Choroid plexus epithelial cell (primary cell): Measurements from ENCODE around the gene CABP5.
"Not testable (repeated sequence)": the region's sequence is repeated elsewhere in the genome, so short reads cannot be mapped to it uniquely, and the experiment has no call there.

Source experiments
- DNase-seq: peaks from one replicate; pipeline ENCODE4 v3.0.0-alpha.2; 2010; ENCODE audit warnings: low read depth
- H3K4me3 ChIP-seq: 2 replicates; pipeline ENCODE4 v1.5.1; 2011; ENCODE audit warnings: low read depth, mild to moderate bottlenecking, control low read depth, low read length, moderate library complexity
- TF ChIP-seq, protein P1 (sequence below): conservative IDR thresholded peaks from 2 replicates; pipeline ENCODE4 v1.5.1; 2011; ENCODE audit warnings: low read depth, mild to moderate bottlenecking, control low read depth, inconsistent platforms, low read length, moderate library complexity

Gene CABP5

DNA sequence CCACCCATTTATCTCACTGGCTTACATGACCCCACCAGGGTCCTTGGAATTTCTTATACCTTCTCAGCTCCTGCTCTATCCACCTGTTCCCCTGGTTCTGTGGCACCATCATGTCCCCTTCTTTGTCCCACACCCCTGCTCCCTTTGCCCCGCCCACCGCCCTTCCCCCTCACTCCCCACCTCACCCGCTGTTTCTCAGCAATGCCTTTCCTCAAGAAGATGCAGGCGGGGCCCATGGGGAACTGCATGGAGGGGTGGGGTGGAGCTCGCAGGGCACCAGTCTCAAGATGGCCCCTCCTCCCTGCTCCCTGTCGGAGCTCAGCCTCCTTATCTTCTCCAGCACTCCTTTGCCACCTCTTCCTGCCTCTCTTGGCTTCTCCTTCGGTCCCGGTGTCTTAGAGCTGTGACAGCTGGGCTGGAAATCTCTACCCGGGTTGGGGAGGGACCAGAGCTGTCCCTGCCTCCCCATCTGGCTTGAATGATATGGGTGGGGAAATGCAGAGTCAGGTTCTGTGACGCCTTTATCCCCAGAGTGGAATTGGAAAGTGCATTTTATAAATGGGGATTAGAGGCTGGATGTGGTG is at the start of gene CABP5:
Gene CABP5, minus strand, starts transcription at position 405 of the 584 bp plus-strand sequence. Its CDS starts 157 bp downstream, at position 248.
- DNase-seq: no peak
- TF ChIP-seq, protein P1, sequence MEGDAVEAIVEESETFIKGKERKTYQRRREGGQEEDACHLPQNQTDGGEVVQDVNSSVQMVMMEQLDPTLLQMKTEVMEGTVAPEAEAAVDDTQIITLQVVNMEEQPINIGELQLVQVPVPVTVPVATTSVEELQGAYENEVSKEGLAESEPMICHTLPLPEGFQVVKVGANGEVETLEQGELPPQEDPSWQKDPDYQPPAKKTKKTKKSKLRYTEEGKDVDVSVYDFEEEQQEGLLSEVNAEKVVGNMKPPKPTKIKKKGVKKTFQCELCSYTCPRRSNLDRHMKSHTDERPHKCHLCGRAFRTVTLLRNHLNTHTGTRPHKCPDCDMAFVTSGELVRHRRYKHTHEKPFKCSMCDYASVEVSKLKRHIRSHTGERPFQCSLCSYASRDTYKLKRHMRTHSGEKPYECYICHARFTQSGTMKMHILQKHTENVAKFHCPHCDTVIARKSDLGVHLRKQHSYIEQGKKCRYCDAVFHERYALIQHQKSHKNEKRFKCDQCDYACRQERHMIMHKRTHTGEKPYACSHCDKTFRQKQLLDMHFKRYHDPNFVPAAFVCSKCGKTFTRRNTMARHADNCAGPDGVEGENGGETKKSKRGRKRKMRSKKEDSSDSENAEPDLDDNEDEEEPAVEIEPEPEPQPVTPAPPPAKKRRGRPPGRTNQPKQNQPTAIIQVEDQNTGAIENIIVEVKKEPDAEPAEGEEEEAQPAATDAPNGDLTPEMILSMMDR: no peak
- no peak within 1 kb of the TSS for H3K4me3 ChIP-seq

DNA sequence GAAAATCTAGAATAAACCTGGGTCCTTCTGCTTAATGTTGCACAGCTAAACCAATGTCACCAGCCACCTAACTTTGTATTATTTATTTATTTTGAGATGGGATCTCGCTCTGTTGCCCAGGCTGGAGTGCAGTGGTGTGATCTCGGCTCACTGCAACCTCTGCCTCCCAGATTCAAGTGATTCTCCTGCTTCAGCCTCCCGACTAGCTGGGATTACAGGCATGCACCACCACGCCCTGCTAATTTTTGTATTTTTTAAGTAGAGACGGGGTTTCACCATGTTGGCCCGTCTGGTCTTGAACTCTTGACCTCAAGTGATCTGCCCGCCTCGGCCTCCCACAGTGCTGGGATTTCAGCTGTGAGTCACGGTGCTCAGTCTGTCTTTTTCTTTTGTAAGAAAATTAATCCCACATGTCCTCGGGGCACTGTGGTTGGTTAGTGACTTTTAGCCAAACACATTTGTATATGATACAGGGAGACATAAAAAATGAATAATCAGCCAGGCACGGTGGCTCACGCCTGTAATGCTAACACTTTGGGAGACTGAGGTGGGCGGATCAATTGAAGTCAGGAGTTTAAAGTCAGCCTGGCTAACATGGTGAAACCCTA is 47.3 kb upstream of the CABP5 start:
- peak; percentile 84 for DNase-seq
- not testable (repeated sequence) for H3K4me3 ChIP-seq

DNA sequence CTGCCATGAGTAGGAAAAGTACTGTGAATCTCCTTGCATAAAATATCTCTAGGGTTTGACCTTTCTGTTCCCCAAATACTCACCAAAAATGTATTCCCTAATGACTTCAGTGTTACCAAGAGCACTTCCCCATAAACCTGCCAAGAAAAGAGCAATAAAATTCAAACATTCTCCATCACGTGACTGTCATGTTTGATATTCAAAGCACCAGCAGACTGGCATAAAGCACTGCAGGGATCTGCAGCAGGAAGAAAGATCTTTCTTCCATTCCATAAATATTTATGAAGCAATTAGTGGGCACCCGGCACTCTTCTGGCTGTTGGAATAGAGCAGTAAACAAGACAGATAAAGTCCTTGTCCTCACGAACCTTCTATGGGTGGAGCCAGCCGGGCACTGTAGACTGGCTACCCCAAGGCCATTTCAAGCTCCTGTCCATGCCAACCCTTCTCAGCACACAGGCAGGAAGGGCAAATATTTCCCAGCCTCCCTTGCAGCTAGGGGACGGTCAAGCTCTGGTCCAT is 46.5 kb upstream of the CABP5 start:
- TF ChIP-seq, protein P1: no peak
- no peak for DNase-seq

DNA sequence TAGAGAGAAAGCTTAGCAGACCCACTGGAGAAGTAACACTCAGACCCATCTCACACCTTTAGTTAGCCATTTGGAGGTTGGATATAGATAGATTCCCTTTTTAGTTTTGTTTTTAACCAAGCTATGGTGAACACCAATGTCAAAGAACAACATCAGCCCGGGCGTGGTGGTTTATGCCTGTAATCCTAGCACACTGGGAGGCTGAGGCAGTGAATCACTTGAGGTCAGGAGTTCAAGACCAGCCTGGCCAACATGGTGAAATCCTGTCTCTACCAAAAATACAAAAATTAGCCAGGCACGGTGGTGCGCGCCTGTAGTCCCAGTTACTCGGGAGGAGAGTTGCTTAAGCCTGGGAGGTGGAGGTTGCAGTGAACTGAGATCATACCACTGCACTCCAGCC is 45.1 kb upstream of the CABP5 start:
- not testable (repeated sequence) for H3K4me3 ChIP-seq, DNase-seq

More for the DNA sequence above, 46.5 kb upstream of the CABP5 start:
- no peak overlapping the region for H3K4me3 ChIP-seq

DNA sequence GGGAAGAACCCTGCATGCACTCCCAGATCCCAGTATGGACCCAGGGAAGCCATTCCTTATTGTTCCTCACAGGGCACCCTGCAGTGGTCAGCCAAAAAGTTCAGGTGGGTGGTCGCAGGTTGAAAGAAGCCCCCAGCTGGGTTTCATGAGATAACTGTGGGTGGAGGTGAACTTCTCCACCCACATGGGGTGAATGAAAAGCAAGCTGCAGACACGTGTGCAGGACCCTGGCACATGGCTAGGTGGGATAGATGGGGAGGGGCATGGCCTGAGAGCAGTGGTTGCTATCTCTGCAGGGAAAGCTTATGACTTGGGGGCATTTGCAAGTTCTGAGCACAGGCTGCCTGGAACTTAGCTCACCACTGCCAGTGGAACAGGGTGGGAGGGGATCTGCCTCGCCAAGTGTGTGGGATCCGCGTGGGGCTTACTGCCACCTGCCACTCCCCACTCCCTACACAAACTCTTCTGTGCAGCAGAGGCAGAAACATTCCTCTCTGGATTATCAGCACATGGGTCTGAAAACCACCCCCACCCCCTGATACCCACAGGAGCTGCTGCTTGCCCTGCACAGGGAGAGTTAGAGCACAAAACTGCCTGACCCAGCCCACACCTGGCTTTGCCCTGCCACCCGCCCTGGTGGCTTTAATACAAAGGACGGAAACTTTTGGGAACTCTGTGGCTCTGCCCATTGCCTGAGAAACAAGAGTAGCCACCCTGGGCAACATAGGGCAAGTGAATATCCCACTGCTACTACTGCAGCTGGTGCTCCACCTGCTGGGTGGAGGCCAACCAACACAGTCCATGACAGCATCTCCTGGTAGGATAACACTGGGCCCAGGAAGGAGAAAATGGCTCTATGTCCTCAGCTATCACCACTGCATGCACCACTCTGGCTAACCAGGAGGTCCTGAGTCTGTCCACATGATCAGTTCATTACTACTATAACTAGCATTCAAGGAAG is 42.3 kb upstream of the CABP5 start:
- no peak for DNase-seq
- TF ChIP-seq, protein P1: peak; percentile 11
- no peak overlapping the region for H3K4me3 ChIP-seq

DNA sequence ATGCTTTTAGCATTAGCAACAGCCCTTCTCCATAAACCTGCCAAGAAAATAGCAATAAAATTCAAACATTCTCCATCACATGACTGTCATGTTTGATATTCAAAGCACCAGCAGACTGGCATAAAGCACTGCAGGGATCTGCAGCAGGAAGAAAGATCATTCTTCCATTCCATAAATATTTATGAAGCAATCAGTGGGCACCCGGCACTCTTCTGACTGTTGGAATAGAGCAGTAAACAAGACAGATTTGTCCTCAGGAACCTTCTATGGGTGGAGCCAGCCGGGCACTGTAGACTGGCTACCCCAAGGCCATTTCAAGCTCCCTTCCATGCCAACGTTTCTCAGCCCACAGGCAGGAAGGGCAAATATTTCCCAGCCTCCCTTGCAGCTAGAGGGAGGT is 41.2 kb upstream of the CABP5 start:
- TF ChIP-seq, protein P1: no peak
- H3K4me3 ChIP-seq: no peak overlapping the region
- DNase-seq: no peak

DNA sequence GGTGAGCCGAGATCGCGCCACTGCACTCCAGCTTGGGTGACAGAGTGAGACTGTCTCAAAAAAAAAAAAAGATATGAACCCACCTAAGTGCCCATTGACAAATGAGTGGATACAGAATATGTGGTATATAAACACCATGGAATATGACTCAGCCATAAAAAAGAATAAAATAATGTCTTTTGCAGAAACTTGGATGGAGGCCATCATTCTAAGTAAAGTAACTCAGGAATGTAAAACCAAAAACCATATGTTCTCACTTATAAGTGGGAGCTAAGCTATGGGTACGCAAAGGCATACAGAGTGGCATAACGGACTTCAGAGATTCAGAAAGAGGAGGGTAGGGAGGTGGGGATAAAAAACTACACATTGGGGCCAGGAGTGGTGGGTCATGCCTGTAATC is 37.2 kb upstream of the CABP5 start:
- no peak for DNase-seq
- TF ChIP-seq, protein P1: no peak
- H3K4me3 ChIP-seq: no peak overlapping the region

DNA sequence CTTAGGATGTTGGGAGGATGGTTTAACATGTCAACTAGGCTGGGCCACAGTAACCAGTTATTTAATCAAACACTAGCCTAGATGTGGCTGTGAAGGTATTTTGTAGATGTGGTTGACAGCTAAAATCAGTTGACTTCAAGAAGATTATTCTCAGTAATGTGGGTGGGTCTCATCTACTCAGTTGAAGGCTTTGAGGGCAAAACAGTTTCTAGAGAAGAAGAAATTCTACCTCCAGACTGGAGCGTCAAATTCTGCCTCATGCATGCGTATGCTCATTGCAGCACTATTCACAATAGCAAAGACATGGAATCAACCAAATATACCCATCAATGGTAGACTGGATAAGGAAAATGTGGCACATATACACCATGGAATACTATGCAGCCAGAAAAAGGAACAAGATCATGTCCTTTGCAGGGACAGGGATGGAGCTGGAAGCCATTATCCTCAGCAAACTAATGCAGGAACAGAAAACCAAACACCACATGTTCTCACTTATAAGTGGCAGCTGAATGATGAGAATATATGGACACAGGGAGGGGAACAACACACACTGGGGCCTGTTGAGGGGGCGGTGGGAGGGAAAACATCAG is 26.4 kb upstream of the CABP5 start:
- not testable (repeated sequence) for H3K4me3 ChIP-seq, DNase-seq
